ENCODE results near the gene FAM9C.
A peak's percentile ranks its signal among the peaks of the same experiment; 100 is the strongest.
"Not testable (repeated sequence)": the region's sequence is repeated elsewhere in the genome, so short reads cannot be mapped to it uniquely, and the experiment has no call there.

The FAM9C gene

GRCh38 chrX:13083755-13084326 is 39.4 kb upstream of the FAM9C start:
- not testable (repeated sequence) for H3K4me3 ChIP-seq (ENCODE audit: insufficient read depth in 1 of 2, low read depth in 1 of 2, low read length in 2 of 2); H3K9ac ChIP-seq (ENCODE audit: low read length); H3K4ac ChIP-seq (ENCODE audit: low read depth in 1 of 2, low read length in 2 of 2); H2AK5ac ChIP-seq (ENCODE audit: low read length, severe bottlenecking); H3K27me3 ChIP-seq (ENCODE audit: control insufficient read depth in 1 of 2, insufficient read depth in 1 of 2, low read length in 2 of 2); H4K91ac ChIP-seq (ENCODE audit: low read length); H4K8ac ChIP-seq (ENCODE audit: low read length); H3K79me1 ChIP-seq (replicated peaks; ENCODE audit: low read length, poor library complexity, severe bottlenecking); H3K36me3 ChIP-seq (ENCODE audit: control insufficient read depth in 1 of 2, insufficient read depth in 2 of 2, low read depth in 1 of 2, low read length in 2 of 2); H3K14ac ChIP-seq (ENCODE audit: low read length in 2 of 2); H3K9me3 ChIP-seq (ENCODE audit: control insufficient read depth, low read length); H3K18ac ChIP-seq (ENCODE audit: low read depth in 1 of 2, low read length in 2 of 2); H2BK5ac ChIP-seq (ENCODE audit: low read depth, low read length, poor library complexity, severe bottlenecking); H2BK120ac ChIP-seq (ENCODE audit: low read depth, low read length); H3K4me1 ChIP-seq (ENCODE audit: control insufficient read depth, insufficient read depth, low read depth, low read length); H3K4me2 ChIP-seq (ENCODE audit: low read length, poor library complexity, severe bottlenecking); H3K23ac ChIP-seq (ENCODE audit: low read length in 2 of 2); DNase-seq; H3K27ac ChIP-seq (ENCODE audit: low read length, poor library complexity, severe bottlenecking); H2BK15ac ChIP-seq (ENCODE audit: low read depth, poor library complexity, severe bottlenecking); H2AFZ ChIP-seq (ENCODE audit: low read depth, low read length)
- H2BK12ac ChIP-seq (ENCODE audit: low read length in 2 of 2): peak overlapping the region in 1 of 2 experiments; percentile 54
- 79% methylated on average over 8 of the region's 9 CpGs for WGBS

GRCh38 chrX:13082206-13083065 is 38.0 kb upstream of the FAM9C start:
- H3K14ac ChIP-seq (ENCODE audit: low read length in 2 of 2): no peak overlapping the region
- no peak overlapping the region for H4K91ac ChIP-seq (ENCODE audit: low read length)
- peak overlapping the region in 1 of 2 experiments; percentile 77 for H2BK12ac ChIP-seq (ENCODE audit: low read length in 2 of 2)
- DNase-seq: no peak
- no peak overlapping the region for H2BK15ac ChIP-seq (ENCODE audit: low read depth, poor library complexity, severe bottlenecking)
- peak overlapping the region; percentile 69 to 75 for H3K4ac ChIP-seq (ENCODE audit: low read depth in 1 of 2, low read length in 2 of 2)
- H3K23ac ChIP-seq (ENCODE audit: low read length in 2 of 2): no peak overlapping the region
- H4K8ac ChIP-seq (ENCODE audit: low read length): peak overlapping the region; percentile 69
- no peak overlapping the region for H3K27ac ChIP-seq (ENCODE audit: low read length, poor library complexity, severe bottlenecking)
- no peak overlapping the region for H2AFZ ChIP-seq (ENCODE audit: low read depth, low read length)
- no peak overlapping the region for H3K4me2 ChIP-seq (ENCODE audit: low read length, poor library complexity, severe bottlenecking)
- no peaks in the 10 kb centered on the region for H3K36me3 ChIP-seq (ENCODE audit: control insufficient read depth in 1 of 2, insufficient read depth in 2 of 2, low read depth in 1 of 2, low read length in 2 of 2)
- no peak overlapping the region for H3K9ac ChIP-seq (ENCODE audit: low read length)
- peak overlapping the region; percentile 34 for H2BK120ac ChIP-seq (ENCODE audit: low read depth, low read length)
- H2AK5ac ChIP-seq (ENCODE audit: low read length, severe bottlenecking): peak overlapping the region; percentile 65
- WGBS: 90% methylated on average over 10 of the region's 11 CpGs
- H3K27me3 ChIP-seq (ENCODE audit: control insufficient read depth in 1 of 2, insufficient read depth in 1 of 2, low read length in 2 of 2): peaks cover 0 to 5% of the 10 kb centered on the region in 2 experiments
- H3K9me3 ChIP-seq (ENCODE audit: control insufficient read depth, low read length): no peaks in the 10 kb centered on the region
- no peak overlapping the region for H3K4me3 ChIP-seq (ENCODE audit: insufficient read depth in 1 of 2, low read depth in 1 of 2, low read length in 2 of 2)
- no peaks in the 10 kb centered on the region for H3K79me1 ChIP-seq (replicated peaks; ENCODE audit: low read length, poor library complexity, severe bottlenecking)
- peaks cover 4% of the 10 kb centered on the region for H3K4me1 ChIP-seq (ENCODE audit: control insufficient read depth, insufficient read depth, low read depth, low read length)
- H3K18ac ChIP-seq (ENCODE audit: low read depth in 1 of 2, low read length in 2 of 2): peak overlapping the region in 1 of 2 experiments; percentile 28
- no peak overlapping the region for H2BK5ac ChIP-seq (ENCODE audit: low read depth, low read length, poor library complexity, severe bottlenecking)

- Histone ChIP-seq H3K36me3 (ENCODE audit: control insufficient read depth in 1 of 2, insufficient read depth in 2 of 2, low read depth in 1 of 2, low read length in 2 of 2) (no peaks in the 10 kb centered on the region), H3K18ac (ENCODE audit: low read depth in 1 of 2, low read length in 2 of 2) (no peak overlapping the region), H2BK15ac (ENCODE audit: low read depth, poor library complexity, severe bottlenecking) (no peak overlapping the region), H3K4me3 (ENCODE audit: insufficient read depth in 1 of 2, low read depth in 1 of 2, low read length in 2 of 2) (no peak overlapping the region), H3K14ac (ENCODE audit: low read length in 2 of 2) (no peak overlapping the region), H2AK5ac (ENCODE audit: low read length, severe bottlenecking) (no peak overlapping the region), H2BK12ac (ENCODE audit: low read length in 2 of 2) (no peak overlapping the region), H3K27ac (ENCODE audit: low read length, poor library complexity, severe bottlenecking) (peak overlapping the region; percentile 49), H3K9me3 (ENCODE audit: control insufficient read depth, low read length) (no peaks in the 10 kb centered on the region), H3K4ac (ENCODE audit: low read depth in 1 of 2, low read length in 2 of 2) (no peak overlapping the region), H2AFZ (ENCODE audit: low read depth, low read length) (no peak overlapping the region), H2BK5ac (ENCODE audit: low read depth, low read length, poor library complexity, severe bottlenecking) (no peak overlapping the region), H4K8ac (ENCODE audit: low read length) (no peak overlapping the region), H4K91ac (ENCODE audit: low read length) (no peak overlapping the region), H3K4me2 (ENCODE audit: low read length, poor library complexity, severe bottlenecking) (no peak overlapping the region), H3K4me1 (ENCODE audit: control insufficient read depth, insufficient read depth, low read depth, low read length) (peaks cover 4% of the 10 kb centered on the region), H3K23ac (ENCODE audit: low read length in 2 of 2) (no peak overlapping the region), H3K27me3 (ENCODE audit: control insufficient read depth in 1 of 2, insufficient read depth in 1 of 2, low read length in 2 of 2) (peaks cover 0 to 5% of the 10 kb centered on the region in 2 experiments), H2BK120ac (ENCODE audit: low read depth, low read length) (no peak overlapping the region), H3K79me1 (replicated peaks; ENCODE audit: low read length, poor library complexity, severe bottlenecking) (no peaks in the 10 kb centered on the region), H3K9ac (ENCODE audit: low read length) (no peak overlapping the region)
- WGBS: 77% methylated on average over 5 of the region's 6 CpGs
- no peak for DNase-seq
Observed at GRCh38 chrX:13081395-13082205, 37.2 kb upstream of the FAM9C start.
